Neutrophil (primary cell): ENCODE measurements around the gene ARHGAP4.

Experiments used
- H3K27ac ChIP-seq: fragments of 200-600 bp; sonication (generic); 2 replicates; pipeline ENCODE4 v1.5.1; 2016; ENCODE audit warnings: mild to moderate bottlenecking, moderate library complexity
- H3K27me3 ChIP-seq: fragments of 200-600 bp; sonication (generic); 2 replicates; pipeline ENCODE4 v1.6.0; 2016; ENCODE audit warnings: mild to moderate bottlenecking
- H3K36me3 ChIP-seq: fragments of 200-600 bp; sonication (generic); 2 replicates; pipeline ENCODE4 v1.5.1; 2017
- H3K4me1 ChIP-seq, 2 experiments: fragments of 200-600 bp in 1 of 2; sonication (generic) in 1 of 2; 1 replicate in 1 of 2; 2 replicates in 1 of 2; pipeline versions ENCODE4 v1.5.1 to v1.6.1; 2013 to 2016; ENCODE audit warnings: low read depth in 1 of 2, low read length in 1 of 2, mild to moderate bottlenecking in 1 of 2, moderate library complexity in 1 of 2; ENCODE audit not compliant: control insufficient read depth in 1 of 2, insufficient read depth in 1 of 2
- H3K4me3 ChIP-seq, 2 experiments: fragments of 200-600 bp in 1 of 2; sonication (generic) in 1 of 2; 1 replicate in 1 of 2; 2 replicates in 1 of 2; pipeline ENCODE4 v1.5.1; 2013 to 2016; ENCODE audit warnings: low read depth in 1 of 2, low read length in 1 of 2, mild to moderate bottlenecking in 1 of 2, moderate library complexity in 1 of 2
- H3K9me3 ChIP-seq: fragments of 200-600 bp; sonication (generic); 2 replicates; pipeline ENCODE4 v1.5.1; 2016
- TF ChIP-seq, protein P1 (sequence below): fragments of 200-600 bp; sonication (generic); IDR thresholded peaks from 2 replicates; pipeline ENCODE4 v1.5.1; 2016; ENCODE audit warnings: antibody characterized with exemption

Gene ARHGAP4

DNA sequence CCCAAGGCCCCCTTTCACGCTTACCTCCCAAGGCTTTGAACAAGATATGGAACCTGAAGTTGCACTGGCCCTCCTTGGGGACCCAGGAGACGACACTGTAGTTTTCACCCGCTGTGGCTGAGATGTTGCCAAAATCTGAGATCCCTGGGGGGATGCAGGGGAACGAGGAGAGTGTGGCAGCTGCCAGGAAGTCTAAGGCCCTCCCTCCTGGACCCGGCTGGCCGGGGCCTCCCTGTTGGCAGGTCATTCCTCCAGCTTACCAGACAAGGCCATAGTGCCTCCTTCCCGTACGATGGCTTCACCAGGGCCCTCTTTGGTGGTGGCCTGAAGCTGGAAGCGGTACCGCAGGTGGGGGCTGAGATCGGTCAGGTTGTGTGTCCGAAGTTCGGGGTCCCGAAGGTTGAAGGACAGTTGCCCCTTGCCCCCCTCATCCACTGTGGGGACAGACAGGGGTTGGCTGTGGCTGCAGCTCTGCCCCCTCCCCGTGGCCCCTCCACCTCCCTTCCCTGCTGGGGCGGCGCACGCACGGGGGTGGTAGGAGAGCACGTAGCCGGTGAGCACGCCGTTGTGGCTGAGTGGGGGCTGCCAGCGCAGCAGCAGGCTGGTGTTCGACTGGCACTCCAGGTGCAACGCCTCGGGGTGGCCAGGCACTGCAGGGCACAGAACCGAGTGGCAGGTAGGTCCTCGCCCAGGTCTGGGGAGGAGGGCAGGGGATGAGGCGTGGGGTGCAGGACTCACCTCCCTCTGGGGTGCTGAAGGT is 61.3 kb downstream of the ARHGAP4 start:
- H3K9me3 ChIP-seq: no peaks in the 10 kb centered on the region
- TF ChIP-seq, protein P1, sequence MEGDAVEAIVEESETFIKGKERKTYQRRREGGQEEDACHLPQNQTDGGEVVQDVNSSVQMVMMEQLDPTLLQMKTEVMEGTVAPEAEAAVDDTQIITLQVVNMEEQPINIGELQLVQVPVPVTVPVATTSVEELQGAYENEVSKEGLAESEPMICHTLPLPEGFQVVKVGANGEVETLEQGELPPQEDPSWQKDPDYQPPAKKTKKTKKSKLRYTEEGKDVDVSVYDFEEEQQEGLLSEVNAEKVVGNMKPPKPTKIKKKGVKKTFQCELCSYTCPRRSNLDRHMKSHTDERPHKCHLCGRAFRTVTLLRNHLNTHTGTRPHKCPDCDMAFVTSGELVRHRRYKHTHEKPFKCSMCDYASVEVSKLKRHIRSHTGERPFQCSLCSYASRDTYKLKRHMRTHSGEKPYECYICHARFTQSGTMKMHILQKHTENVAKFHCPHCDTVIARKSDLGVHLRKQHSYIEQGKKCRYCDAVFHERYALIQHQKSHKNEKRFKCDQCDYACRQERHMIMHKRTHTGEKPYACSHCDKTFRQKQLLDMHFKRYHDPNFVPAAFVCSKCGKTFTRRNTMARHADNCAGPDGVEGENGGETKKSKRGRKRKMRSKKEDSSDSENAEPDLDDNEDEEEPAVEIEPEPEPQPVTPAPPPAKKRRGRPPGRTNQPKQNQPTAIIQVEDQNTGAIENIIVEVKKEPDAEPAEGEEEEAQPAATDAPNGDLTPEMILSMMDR: no peak
- no peaks in the 10 kb centered on the region for H3K27me3 ChIP-seq

DNA sequence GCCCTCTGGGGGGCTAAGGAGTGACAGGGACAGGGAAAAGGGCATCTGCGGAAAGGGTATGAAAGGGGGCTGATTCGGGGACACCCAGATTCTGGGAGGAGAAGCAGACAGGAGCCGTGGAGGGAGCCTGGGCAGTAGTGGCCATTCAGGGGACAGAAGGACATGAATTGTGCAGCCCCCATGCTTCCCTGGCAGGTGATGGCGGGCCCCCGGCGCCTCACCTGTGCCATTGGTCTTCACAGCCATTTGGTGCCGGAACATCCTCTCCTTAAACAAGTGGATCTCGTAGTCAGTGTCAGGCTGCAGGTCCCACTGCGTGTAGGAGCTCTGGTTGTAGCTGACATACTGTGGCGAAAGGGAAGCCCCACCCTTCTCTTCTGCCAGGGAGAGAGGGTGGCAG is 62.0 kb downstream of the ARHGAP4 start:
- no peaks in the 10 kb centered on the region for H3K4me1 ChIP-seq
- no peaks in the 10 kb centered on the region for H3K9me3 ChIP-seq
- TF ChIP-seq, protein P1: no peak
- H3K27ac ChIP-seq: no peak overlapping the region
- H3K4me3 ChIP-seq: no peak overlapping the region
- no peaks in the 10 kb centered on the region for H3K27me3 ChIP-seq
- no peaks in the 10 kb centered on the region for H3K36me3 ChIP-seq

More for the DNA sequence above, 61.3 kb downstream of the ARHGAP4 start:
- Histone ChIP-seq H3K4me3 (no peak overlapping the region), H3K36me3 (no peaks in the 10 kb centered on the region), H3K4me1 (no peaks in the 10 kb centered on the region), H3K27ac (no peak overlapping the region)

DNA sequence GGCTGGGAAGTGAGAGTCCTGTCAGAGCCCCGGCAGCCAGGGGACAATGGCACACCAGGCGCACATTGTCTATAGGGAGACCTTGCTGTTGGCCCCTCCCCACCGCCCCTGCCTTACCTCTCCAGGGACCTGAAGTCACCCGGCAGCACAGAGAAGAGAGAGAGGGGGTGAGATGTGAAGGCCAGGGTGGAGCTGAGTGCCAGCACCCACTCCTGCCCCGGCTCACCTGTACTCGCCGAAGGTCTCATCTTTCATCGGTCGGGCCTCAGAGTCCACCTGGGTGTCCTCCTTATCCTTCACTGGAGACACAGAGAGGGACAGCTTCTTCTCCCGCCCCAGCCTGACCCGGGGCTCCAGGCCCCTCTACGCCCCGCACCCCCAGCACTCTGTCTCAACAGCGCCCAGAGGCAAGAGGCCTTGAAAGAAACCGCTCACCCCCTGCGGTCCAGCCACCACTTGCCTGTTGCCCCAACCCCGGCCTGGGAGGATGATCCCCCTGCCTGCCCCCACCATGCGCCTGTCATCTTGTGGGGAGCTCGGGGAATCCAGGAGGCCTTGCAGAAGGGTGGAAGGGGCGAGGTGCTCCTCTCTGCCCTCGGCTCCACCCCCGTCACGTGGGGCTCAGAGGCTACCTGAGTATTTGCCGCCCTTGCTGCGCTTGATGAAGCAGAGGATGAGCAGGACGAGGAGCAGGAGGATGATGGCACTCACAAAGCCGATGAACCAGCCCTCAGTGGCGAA is 62.6 kb downstream of the ARHGAP4 start:
- H3K27me3 ChIP-seq: no peaks in the 10 kb centered on the region
- TF ChIP-seq, protein P1: no peak
- no peak overlapping the region for H3K27ac ChIP-seq
- H3K36me3 ChIP-seq: no peaks in the 10 kb centered on the region
- no peaks in the 10 kb centered on the region for H3K9me3 ChIP-seq
- no peak overlapping the region for H3K4me3 ChIP-seq
- H3K4me1 ChIP-seq: no peaks in the 10 kb centered on the region

DNA sequence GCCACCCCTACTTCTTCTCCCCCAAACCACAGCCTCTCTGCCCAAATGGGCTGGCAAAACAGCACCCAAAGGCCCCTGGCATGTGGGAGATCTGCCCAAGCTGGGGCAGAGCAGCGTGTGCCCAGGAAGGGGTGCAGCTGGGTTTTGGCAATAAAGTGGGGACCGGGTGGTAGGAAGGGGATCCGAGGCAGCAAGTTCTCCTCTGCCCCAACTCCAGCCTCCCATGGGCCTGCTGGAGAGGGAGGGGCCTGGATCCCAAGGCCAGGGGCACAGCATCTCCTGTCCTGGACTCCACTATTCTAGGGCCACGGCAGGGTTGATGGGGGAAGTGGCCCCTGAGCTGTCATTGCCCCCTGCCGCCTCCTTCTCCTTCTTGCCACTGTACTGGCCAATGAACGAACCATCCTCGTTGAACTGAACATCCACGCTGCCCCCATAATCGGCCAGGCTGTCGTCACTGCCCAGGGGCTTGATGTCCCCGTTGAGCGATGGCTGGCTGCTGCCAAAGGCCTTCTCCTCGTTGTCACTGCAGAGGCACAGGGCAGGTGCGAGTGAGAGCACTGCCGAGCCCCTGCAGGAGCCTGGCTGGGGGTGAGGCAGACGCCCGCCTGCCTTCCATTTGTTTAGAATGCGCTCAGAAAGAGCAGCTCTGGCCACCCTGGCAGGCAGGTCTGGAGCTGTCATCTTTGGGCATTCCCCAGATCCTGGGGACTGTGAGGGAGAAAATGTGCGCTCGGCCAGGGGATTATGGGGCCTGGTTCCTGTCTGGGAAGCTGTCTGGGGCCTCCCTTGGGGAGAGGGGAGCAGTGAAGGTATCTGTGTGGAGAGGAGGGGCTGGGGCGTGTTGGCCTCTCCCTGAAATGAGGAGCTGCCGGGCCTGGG is 63.5 kb downstream of the ARHGAP4 start:
- Histone ChIP-seq H3K27ac (no peak overlapping the region), H3K36me3 (no peaks in the 10 kb centered on the region), H3K4me1 (no peaks in the 10 kb centered on the region), H3K4me3 (no peak overlapping the region), H3K9me3 (no peaks in the 10 kb centered on the region), H3K27me3 (no peaks in the 10 kb centered on the region)
- TF ChIP-seq, protein P1: no peak

DNA sequence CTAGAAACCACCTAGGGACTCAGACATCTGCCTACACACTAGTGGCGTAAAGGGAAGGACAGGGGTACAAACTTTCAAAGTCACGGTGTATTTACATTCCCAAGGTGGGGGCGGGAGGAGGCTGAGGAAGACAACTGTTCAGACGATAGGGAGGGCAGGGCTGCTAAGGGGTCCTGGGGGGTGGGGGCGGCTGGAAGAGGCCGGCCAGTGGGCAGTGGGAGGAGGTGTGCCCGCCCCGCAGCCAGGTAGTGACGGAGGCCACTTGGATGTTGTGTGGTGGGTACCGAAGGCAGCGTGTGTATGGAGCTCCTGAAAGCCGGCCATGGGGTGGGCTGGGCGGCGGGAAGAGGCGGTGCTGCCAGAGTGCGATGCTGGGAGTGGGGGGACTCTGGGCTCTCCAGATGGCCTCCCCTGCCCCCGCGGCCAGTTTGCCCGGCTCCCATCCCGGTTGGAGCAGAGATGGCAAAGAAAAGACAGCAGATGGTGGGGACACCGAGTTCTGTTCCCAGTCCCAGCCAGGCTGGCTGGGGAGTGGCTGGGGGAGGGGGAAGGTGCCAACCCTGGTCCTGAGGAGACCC is 64.2 kb downstream of the ARHGAP4 start:
- Histone ChIP-seq H3K4me1 (no peaks in the 10 kb centered on the region), H3K27me3 (no peaks in the 10 kb centered on the region), H3K9me3 (no peaks in the 10 kb centered on the region), H3K27ac (no peak overlapping the region), H3K36me3 (no peaks in the 10 kb centered on the region), H3K4me3 (no peak overlapping the region)
- TF ChIP-seq, protein P1: no peak
